Measurements from ENCODE around the gene WWC1.

DNA sequence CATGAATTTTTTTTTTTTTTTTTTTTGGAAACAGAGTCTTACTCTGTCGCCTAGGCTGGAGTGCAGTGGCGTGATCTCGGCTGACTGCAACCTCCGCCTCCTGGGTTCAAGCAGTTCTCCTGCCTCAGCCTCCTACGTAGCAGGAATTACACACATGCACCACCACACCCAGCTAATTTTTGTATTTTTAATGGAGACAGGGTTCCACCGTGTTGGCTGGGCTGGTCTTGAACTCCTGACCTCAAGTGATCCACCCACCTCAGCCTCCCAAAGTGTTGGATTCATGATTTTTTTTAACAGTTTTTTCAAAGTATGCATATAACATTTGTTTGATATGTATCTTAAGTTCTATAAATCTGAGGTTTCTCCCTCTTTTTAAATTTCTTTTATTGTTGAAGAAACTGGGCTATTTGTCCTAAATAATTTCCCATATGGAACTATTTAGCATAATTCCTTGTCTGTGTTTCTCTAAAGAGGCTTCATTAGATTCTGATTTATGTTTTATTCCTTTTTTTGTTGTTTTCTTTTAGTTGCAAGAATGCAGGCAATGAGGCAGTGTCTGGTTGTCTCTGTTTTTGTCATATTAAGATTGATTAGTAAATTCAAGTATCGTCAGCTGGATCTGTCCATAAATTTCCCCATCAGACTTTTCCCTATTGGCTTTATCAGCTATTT lies 211.3 kb downstream of the WWC1 start:
- TF ChIP-seq, protein P1, sequence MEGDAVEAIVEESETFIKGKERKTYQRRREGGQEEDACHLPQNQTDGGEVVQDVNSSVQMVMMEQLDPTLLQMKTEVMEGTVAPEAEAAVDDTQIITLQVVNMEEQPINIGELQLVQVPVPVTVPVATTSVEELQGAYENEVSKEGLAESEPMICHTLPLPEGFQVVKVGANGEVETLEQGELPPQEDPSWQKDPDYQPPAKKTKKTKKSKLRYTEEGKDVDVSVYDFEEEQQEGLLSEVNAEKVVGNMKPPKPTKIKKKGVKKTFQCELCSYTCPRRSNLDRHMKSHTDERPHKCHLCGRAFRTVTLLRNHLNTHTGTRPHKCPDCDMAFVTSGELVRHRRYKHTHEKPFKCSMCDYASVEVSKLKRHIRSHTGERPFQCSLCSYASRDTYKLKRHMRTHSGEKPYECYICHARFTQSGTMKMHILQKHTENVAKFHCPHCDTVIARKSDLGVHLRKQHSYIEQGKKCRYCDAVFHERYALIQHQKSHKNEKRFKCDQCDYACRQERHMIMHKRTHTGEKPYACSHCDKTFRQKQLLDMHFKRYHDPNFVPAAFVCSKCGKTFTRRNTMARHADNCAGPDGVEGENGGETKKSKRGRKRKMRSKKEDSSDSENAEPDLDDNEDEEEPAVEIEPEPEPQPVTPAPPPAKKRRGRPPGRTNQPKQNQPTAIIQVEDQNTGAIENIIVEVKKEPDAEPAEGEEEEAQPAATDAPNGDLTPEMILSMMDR (IDR thresholded peaks at IDR 0.05; ENCODE audit: insufficient read depth, low read depth, low read length): no peak
- TF ChIP-seq EZH2 (IDR thresholded peaks at IDR 0.05; ENCODE audit: insufficient read depth, low read length): no peak
